ENCODE measurements around the gene PKP1. TPM values are rescaled to one million over a fixed set of nuclear protein-coding genes. Genes with fewer than 3 reads are reported as not detected.
A peak's percentile ranks its signal among the peaks of the same experiment; 100 is the strongest.

PKP1 gene
- total and polyA plus RNA-seq, 2 experiments from 2014 or later, result 0.03 TPM; not detected in 1

GRCh38 chr1:201304126-201304525 lies 20.8 kb downstream of the PKP1 start:
- no peaks in the 10 kb centered on the region for H3K27me3 ChIP-seq
- peaks cover 2% of the 10 kb centered on the region for H3K4me1 ChIP-seq (ENCODE audit: low read depth)
- H3K36me3 ChIP-seq, result no peaks in the 10 kb centered on the region
- H3K4me3 ChIP-seq, result no peak overlapping the region
- no peak overlapping the region for H3K27ac ChIP-seq
- DNase-seq (ENCODE audit: low read depth in 1 of 2, low spot score in 1 of 2), result no peak
- H3K9me3 ChIP-seq (ENCODE audit: low read depth), result no peaks in the 10 kb centered on the region
- no peak for TF ChIP-seq CTCF (IDR thresholded peaks at IDR 0.05; ENCODE audit: low read depth, low read length)

GRCh38 chr1:201305815-201306214 lies 22.5 kb downstream of the PKP1 start:
- no peak for TF ChIP-seq CTCF (IDR thresholded peaks at IDR 0.05; ENCODE audit: low read depth, low read length)
- Histone ChIP-seq H3K4me3 (no peak overlapping the region), H3K27ac (no peak overlapping the region), H3K27me3 (no peaks in the 10 kb centered on the region), H3K36me3 (no peaks in the 10 kb centered on the region), H3K4me1 (ENCODE audit: low read depth) (peaks cover 5% of the 10 kb centered on the region), H3K9me3 (ENCODE audit: low read depth) (no peaks in the 10 kb centered on the region)
- DNase-seq (ENCODE audit: low read depth in 1 of 2, low spot score in 1 of 2), result no peak

GRCh38 chr1:201307231-201307630 lies 23.9 kb downstream of the PKP1 start:
- Histone ChIP-seq H3K9me3 (ENCODE audit: low read depth) (no peaks in the 10 kb centered on the region), H3K27me3 (no peaks in the 10 kb centered on the region), H3K36me3 (no peaks in the 10 kb centered on the region), H3K4me3 (no peak overlapping the region), H3K4me1 (ENCODE audit: low read depth) (peaks cover 5% of the 10 kb centered on the region), H3K27ac (no peak overlapping the region)
- DNase-seq (ENCODE audit: low read depth in 1 of 2, low spot score in 1 of 2), result no peak
- TF ChIP-seq CTCF (IDR thresholded peaks at IDR 0.05; ENCODE audit: low read depth, low read length), result no peak

- H3K36me3 ChIP-seq, result no peaks in the 10 kb centered on the region
- no peak for DNase-seq (ENCODE audit: low read depth in 1 of 2, low spot score in 1 of 2)
- no peak for TF ChIP-seq CTCF (IDR thresholded peaks at IDR 0.05; ENCODE audit: low read depth, low read length)
- no peaks in the 10 kb centered on the region for H3K27me3 ChIP-seq
- H3K4me1 ChIP-seq (ENCODE audit: low read depth), result peaks cover 5% of the 10 kb centered on the region
- H3K4me3 ChIP-seq, result no peak overlapping the region
- H3K27ac ChIP-seq, result no peak overlapping the region
- no peaks in the 10 kb centered on the region for H3K9me3 ChIP-seq (ENCODE audit: low read depth)
Measured at GRCh38 chr1:201307760-201308499, 24.6 kb downstream of the PKP1 start.

GRCh38 chr1:201309416-201309815 lies 26.1 kb downstream of the PKP1 start:
- Histone ChIP-seq H3K36me3 (no peaks in the 10 kb centered on the region), H3K9me3 (ENCODE audit: low read depth) (no peaks in the 10 kb centered on the region), H3K4me1 (ENCODE audit: low read depth) (peaks cover 5% of the 10 kb centered on the region), H3K27ac (no peak overlapping the region), H3K27me3 (no peaks in the 10 kb centered on the region), H3K4me3 (no peak overlapping the region)
- DNase-seq (ENCODE audit: low read depth in 1 of 2, low spot score in 1 of 2), result peak; percentile 27 to 67
- TF ChIP-seq CTCF (IDR thresholded peaks at IDR 0.05; ENCODE audit: low read depth, low read length), result peak; percentile 9

All from cardiac muscle cell (in vitro differentiated cells and primary cell).